Fibroblast of the aortic adventitia (primary cell): ENCODE data around the gene RCVRN. TPM values are rescaled to one million over a fixed set of nuclear protein-coding genes. Genes with fewer than 3 reads are reported as not detected.

Source experiments
- DNase-seq: peaks from one replicate; pipeline ENCODE4 v3.0.0-alpha.2; 2010; ENCODE audit warnings: low read depth
- H3K4me3 ChIP-seq: 2 replicates; pipeline ENCODE4 v1.5.1; 2011; ENCODE audit warnings: low read depth, mild to moderate bottlenecking, control low read depth, low read length, moderate library complexity
- total RNA-seq: library from RNA; depleted of rRNA; stranded (reverse); fragments of >200 nt; gene quantifications from 2 replicates; pipeline ENCODE4 v1.2.3, GENCODE V29; 2012; ENCODE audit warnings: low replicate concordance
- TF ChIP-seq, protein P1 (sequence below): IDR thresholded peaks from 2 replicates; pipeline ENCODE4 v1.5.1; 2011; ENCODE audit warnings: mild to moderate bottlenecking, low read length, control low read depth, inconsistent platforms; ENCODE audit not compliant: insufficient read depth

Gene RCVRN
- total RNA-seq, 1 donor, result not detected

DNA sequence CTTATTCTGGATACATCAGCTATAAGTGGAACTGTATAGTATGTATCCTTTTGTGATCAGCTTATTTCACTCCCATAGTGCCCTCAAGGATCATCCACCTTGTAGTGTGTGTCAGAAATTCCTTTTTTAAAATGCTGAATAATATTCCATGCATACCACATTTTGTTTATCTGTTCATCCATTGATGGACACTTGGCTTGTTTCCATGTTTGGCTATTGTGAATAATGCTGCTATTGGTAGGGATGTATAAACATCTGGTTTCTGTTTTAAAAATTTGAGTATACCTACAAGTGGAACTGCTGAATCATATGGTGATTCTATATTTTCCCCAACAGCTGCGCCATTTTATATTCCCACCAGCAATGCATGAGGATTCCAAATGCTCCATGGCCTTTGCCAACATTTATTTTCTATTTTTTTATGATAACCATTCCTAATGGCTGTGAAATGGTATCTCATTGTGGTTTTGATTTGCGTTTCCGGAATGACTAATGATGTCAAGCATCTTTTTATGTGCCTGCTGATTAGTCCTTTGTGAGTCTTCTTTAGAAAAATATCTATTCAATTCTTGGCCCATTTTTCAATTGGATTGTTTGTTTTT is 11.6 kb downstream of the RCVRN start:
- peak; percentile 12 for DNase-seq
- H3K4me3 ChIP-seq, result no peak overlapping the region
- TF ChIP-seq, protein P1, sequence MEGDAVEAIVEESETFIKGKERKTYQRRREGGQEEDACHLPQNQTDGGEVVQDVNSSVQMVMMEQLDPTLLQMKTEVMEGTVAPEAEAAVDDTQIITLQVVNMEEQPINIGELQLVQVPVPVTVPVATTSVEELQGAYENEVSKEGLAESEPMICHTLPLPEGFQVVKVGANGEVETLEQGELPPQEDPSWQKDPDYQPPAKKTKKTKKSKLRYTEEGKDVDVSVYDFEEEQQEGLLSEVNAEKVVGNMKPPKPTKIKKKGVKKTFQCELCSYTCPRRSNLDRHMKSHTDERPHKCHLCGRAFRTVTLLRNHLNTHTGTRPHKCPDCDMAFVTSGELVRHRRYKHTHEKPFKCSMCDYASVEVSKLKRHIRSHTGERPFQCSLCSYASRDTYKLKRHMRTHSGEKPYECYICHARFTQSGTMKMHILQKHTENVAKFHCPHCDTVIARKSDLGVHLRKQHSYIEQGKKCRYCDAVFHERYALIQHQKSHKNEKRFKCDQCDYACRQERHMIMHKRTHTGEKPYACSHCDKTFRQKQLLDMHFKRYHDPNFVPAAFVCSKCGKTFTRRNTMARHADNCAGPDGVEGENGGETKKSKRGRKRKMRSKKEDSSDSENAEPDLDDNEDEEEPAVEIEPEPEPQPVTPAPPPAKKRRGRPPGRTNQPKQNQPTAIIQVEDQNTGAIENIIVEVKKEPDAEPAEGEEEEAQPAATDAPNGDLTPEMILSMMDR, result no peak

DNA sequence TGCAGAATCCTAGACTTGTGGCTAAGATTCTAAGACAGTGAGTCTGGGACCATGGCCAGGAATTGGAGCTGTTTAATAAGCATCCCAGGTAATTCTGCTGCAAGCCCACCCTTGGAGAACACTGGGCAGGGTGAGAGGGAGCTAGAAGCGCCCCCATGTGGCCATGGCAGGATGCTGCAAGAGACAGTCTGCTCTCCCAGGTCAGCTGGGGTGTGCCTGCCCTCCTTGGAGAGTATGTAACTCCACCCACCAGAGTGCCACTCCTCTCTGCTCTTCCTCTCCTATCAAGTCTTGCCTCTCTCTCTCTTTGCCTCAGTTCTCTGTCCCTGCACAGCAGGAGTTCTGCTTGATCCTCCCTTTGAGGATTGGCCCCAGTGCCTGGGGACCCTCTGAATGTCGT is 14.9 kb downstream of the RCVRN start:
- no peak overlapping the region for H3K4me3 ChIP-seq
- TF ChIP-seq, protein P1, result no peak
- DNase-seq, result no peak

DNA sequence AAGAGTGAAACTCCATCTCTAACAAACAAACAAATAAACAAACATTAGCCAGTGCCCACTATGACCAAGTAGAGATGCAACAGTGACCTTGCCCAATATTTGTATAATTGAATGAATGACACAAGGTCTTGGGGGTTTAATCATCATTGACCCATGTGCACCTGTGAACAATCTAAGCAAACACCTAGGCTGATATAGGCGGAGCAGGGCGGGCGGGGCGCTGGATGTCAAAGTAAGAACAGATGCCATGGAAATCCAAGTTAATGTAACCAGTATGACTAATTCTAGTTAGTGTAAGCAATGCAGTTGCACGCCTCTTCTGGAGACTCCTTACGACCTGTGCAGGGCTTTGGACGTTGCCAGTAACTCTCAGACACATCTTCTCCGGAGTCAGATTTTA is 17.6 kb downstream of the RCVRN start:
- H3K4me3 ChIP-seq, result no peak overlapping the region
- TF ChIP-seq, protein P1, result no peak
- no peak for DNase-seq

DNA sequence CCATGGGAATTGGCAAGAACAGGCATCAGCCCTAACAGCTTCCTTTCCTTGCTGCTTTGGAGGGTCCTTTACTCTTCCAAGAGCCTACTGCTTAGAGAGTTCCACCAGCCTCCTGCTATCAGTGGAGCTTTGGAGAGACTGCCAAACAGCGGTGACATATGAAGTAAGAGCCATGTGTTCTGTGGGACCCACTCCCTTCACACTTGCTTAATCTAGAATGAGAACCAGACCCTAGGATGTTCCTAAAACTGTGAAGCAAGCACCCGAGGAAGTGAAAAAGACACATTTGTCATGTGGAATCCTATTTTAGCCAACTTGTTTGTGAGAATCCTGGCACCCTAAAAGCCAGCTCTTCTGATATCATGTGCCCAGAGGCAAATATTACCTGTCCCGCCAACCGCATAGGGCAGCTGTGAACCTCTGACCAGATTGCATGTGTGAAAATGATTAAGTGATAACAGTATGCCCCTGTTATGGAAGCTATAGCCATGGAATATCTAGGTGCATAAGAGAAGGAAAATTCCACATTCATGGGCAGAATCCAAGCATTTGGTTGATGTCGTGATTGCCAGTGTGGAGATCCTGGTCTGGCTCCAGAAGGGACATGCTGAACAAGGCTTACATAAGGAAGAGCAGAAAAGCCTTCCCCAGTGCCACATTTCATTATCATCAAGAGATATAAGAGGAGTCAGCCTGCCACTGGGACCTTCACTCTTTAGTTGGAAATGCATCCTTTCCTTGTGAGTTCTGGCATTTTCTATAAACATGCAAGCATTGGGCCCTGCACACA is 18.7 kb downstream of the RCVRN start:
- TF ChIP-seq, protein P1, result no peak
- H3K4me3 ChIP-seq, result no peak overlapping the region
- DNase-seq, result no peak

DNA sequence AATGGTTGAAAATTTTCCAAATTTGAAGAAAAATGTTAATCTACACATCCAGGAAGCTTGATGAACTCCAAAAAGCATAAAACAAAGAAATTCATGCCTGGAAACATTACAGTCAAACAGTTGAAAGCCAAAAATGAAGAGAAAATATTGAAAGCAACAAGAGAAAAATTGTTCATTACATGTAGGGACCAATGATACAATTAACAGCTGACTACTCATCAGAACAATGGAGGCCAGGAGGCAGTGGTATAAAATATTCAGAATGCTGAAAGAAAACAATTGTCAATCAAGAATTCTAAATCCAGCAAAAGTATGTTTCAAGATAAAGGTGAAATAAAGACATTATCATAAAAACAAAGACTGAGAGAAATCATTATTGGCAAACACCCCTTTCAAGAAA is 21.6 kb downstream of the RCVRN start:
- no peak overlapping the region for H3K4me3 ChIP-seq
- TF ChIP-seq, protein P1, result no peak
- no peak for DNase-seq

DNA sequence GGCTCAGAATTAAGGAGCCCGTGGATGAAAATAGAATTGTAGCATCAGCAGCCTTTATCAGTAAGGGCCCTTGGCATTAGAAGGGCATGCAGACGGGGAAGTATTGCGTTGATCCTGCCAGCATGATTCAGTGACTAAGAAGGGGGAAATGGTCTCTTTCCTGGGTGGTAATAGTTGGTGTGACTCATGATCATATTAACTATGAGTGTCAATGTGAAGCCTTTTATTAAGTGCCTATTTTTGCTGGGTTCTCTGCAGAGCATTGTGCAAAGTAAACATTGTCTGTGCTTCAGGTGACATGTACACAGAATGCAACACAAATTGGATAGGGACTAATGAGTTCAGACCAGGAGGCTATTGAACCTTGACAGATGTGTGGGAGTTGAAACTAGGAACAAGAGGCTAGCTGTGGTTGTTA is 24.5 kb downstream of the RCVRN start:
- no peak for DNase-seq
- H3K4me3 ChIP-seq, result no peak overlapping the region
- TF ChIP-seq, protein P1, result no peak
